Testis (tissue), 3 donors: ENCODE data around the gene CELF4. TPM values are rescaled to one million over a fixed set of nuclear protein-coding genes. Genes with fewer than 3 reads are reported as not detected.
A peak's percentile ranks its signal among the peaks of the same experiment; 100 is the strongest.

ENCODE experiments used
- DNase-seq: peaks from one replicate; pipeline ENCODE4 v3.0.0-alpha.2; 2019
- H3K27ac ChIP-seq, 2 donors: fragments of 200-600 bp; sonication (generic); one replicate each; pipeline ENCODE4 v1.5.1; 2019
- H3K27me3 ChIP-seq: fragments of 200-600 bp; sonication (generic); one replicate; pipeline ENCODE4 v1.5.1; 2019
- H3K36me3 ChIP-seq: fragments of 200-600 bp; sonication (generic); one replicate; pipeline ENCODE4 v1.5.1; 2017; ENCODE audit warnings: low read depth; ENCODE audit errors: missing control alignments
- H3K4me1 ChIP-seq: fragments of 200-600 bp; sonication (generic); one replicate; pipeline ENCODE4 v1.5.1; 2019
- H3K4me3 ChIP-seq, 2 donors: fragments of 200-600 bp; sonication (generic); one replicate each; pipeline ENCODE4 v1.5.1; 2017 to 2019
- H3K9me3 ChIP-seq: fragments of 200-600 bp; sonication (generic); one replicate; pipeline ENCODE4 v1.5.1; 2017
- CTCF ChIP-seq, 3 experiments: fragments of 450-650 bp in 2 of 3; fragments of 200-600 bp in 1 of 3; sonication (generic) in 1 of 3; IDR thresholded peaks; one replicate each; pipeline ENCODE4 v1.5.1; 2016 to 2019; ENCODE audit warnings: antibody characterized with exemption in 3 of 3, mild to moderate bottlenecking in 2 of 3, moderate library complexity in 1 of 3
- POLR2A ChIP-seq: fragments of 450-650 bp; IDR thresholded peaks from one replicate; pipeline ENCODE4 v1.6.1; 2017; ENCODE audit warnings: antibody characterized with exemption, mild to moderate bottlenecking, moderate library complexity
- WGBS, 2 donors: methylation state at CpG; one replicate each; pipeline ENCODE4 v1.1.5; 2018; 5-methylcytosine and 5-hydroxymethylcytosine counted together
- intact Hi-C: fragments of 100-400 bp; cut with DNase I; formaldehyde crosslinking; loops from one replicate; pipeline ENCODE4 v1.15.1; 2023; ENCODE audit warnings: low total_unique reads
- polyA plus RNA-seq: library from polyadenylated mRNA; stranded (reverse); fragments of 350-450 nt; fragmentation: Illumina TruSeq; extraction: RNeasy Lipid Tissue Mini Kit (QIAGEN cat#74804); gene quantifications from one replicate; pipeline ENCODE4 v1.2.3, GENCODE V29; 2014; ENCODE audit warnings: low read depth, low replicate concordance; ENCODE audit not compliant: insufficient read depth
- total RNA-seq, 2 donors: library from RNA; depleted of rRNA; stranded (reverse); fragments of >200 nt; gene quantifications; one replicate each; pipeline ENCODE4 v1.2.3, GENCODE V29; 2016

CELF4 gene
- total and polyA plus RNA-seq, 3 donors from 2014 or later: 3.9 to 6.3 (median 4.8) TPM

GRCh38 chr18:37457341-37457740 lies 108.3 kb downstream of the CELF4 start:
- peaks cover 12% of the 10 kb centered on the region for H3K4me1 ChIP-seq
- no peak for DNase-seq
- H3K9me3 ChIP-seq: no peaks in the 10 kb centered on the region
- no peak overlapping the region for H3K4me3 ChIP-seq
- intact Hi-C loops: no loop called here
- WGBS, 2 donors: 55 to 71% methylated on average over 2 to 3 of the region's 3 CpGs
- H3K27me3 ChIP-seq: no peaks in the 10 kb centered on the region
- TF ChIP-seq POLR2A (no peak), CTCF (IDR thresholded peaks at IDR 0.05) (no peak)
- H3K36me3 ChIP-seq: no peaks in the 10 kb centered on the region
- H3K27ac ChIP-seq: no peak overlapping the region

- Histone ChIP-seq H3K36me3 (no peaks in the 10 kb centered on the region), H3K4me1 (peaks cover 17% of the 10 kb centered on the region), H3K27ac (no peak overlapping the region), H3K9me3 (no peaks in the 10 kb centered on the region), H3K4me3 (no peak overlapping the region), H3K27me3 (no peaks in the 10 kb centered on the region)
- 93 to 94% methylated on average over 4 to 5 of the region's 5 CpGs for WGBS, 2 donors
- intact Hi-C loops: no loop called here
- no peak for DNase-seq
- no peak for TF ChIP-seq CTCF (IDR thresholded peaks at IDR 0.05)
- TF ChIP-seq POLR2A: no peak
Observed at GRCh38 chr18:37456873-37457272, 108.7 kb downstream of the CELF4 start.

- Histone ChIP-seq H3K27me3 (no peaks in the 10 kb centered on the region), H3K27ac (no peak overlapping the region), H3K36me3 (no peaks in the 10 kb centered on the region), H3K4me3 (no peak overlapping the region), H3K9me3 (no peaks in the 10 kb centered on the region), H3K4me1 (peaks cover 20% of the 10 kb centered on the region)
- DNase-seq: no peak
- no peak for TF ChIP-seq CTCF (IDR thresholded peaks at IDR 0.05)
- TF ChIP-seq POLR2A: no peak
- 91 to 100% methylated on average over 1 to 5 of the region's 5 CpGs for WGBS, 2 donors
- intact Hi-C loops: no loop called here
Observed at GRCh38 chr18:37456395-37456794, 109.2 kb downstream of the CELF4 start.

- peak overlapping the region; percentile 34 to 77 for H3K27ac ChIP-seq
- DNase-seq: peak; percentile 64
- no peak for TF ChIP-seq POLR2A
- TF ChIP-seq CTCF (IDR thresholded peaks at IDR 0.05): no peak
Observed at GRCh38 chr18:37453752-37454151, 111.8 kb downstream of the CELF4 start.

GRCh38 chr18:37452682-37453385 lies 112.8 kb downstream of the CELF4 start:
- DNase-seq: peak; percentile 25
- Histone ChIP-seq H3K9me3 (no peaks in the 10 kb centered on the region), H3K27ac (peak overlapping the region; percentile 34 to 77), H3K36me3 (no peaks in the 10 kb centered on the region), H3K4me1 (peaks cover 28% of the 10 kb centered on the region), H3K4me3 (no peak overlapping the region), H3K27me3 (no peaks in the 10 kb centered on the region)
- intact Hi-C loops: no loop called here
- TF ChIP-seq POLR2A (no peak), CTCF (IDR thresholded peaks at IDR 0.05) (no peak)
- 45 to 46% methylated on average over 4 of the region's 4 CpGs for WGBS, 2 donors

More at GRCh38 chr18:37453752-37454151, 111.8 kb downstream of the CELF4 start:
- peaks cover 28% of the 10 kb centered on the region for H3K4me1 ChIP-seq
- WGBS, 2 donors: 48 to 51% methylated on average over 3 of the region's 3 CpGs
- no peaks in the 10 kb centered on the region for H3K36me3 ChIP-seq
- no peaks in the 10 kb centered on the region for H3K27me3 ChIP-seq
- no peaks in the 10 kb centered on the region for H3K9me3 ChIP-seq
- H3K4me3 ChIP-seq: no peak overlapping the region
- intact Hi-C loops: no loop called here
